HG02623 (cell line): ENCODE results near the gene IL18R1.

Experiments
- ATAC-seq: cut with Tn5 transposase; IDR thresholded peaks from one replicate; pipeline ENCODE4 v1.9.1; 2021; ENCODE audit warnings: moderate library complexity; ENCODE audit not compliant: unreplicated experiment

IL18R1 gene

DNA sequence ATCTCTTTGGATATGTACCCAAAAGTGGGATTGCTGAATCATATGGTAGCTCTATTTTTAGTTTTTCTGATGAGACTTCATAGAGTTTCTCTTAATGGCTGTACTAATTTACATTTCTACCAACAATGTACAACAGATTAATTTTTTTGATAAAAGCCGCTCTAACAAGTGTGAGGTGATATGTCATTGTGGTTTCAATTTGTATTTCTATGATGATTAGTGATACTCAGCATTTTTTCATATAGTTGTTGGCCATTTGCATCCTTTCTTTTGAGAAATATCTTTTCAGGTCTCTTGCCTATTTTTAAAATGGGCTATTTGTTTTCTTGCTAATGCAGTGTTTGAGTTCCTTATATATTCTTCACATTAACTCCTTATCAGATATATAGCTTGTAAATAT is 71.7 kb downstream of the IL18R1 start:
- ATAC-seq, result no peak

DNA sequence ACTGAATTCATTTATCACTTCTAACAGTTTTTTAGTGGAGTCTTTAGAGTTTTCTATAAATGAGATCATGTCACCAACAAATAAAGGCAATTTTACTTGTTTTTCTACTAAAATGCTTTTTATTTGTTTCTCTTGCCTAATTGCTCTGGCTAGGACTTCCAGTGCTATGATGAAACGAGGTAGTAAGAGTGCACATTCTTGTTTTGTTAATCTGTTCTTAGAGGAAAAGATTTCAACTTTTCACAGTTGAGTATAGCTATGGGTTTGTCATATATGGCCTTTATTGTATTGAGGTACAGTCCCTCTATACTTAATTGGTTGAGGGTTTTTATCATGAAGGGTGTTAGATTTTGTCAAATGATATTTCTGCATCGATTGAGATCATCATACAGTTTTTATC is 73.0 kb downstream of the IL18R1 start:
- ATAC-seq, result no peak

DNA sequence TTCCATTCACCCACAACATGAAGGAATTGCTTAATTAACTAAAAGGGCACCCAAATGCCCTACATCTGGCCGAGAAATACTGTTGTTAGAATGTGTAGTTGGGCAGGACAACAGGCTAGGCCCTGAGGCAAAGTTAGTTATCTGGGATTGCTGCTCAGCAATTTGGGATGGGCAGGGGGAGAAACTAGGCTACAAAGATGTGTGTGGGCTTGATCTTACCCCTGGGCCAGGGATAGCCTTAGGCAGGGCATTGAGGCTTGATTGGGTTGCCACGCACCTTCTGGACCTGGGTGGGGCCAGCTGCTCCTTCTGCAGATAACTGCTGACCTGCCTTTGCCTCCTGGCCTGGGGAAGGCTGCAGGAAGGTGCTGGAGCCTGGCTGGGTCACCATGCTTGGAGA is 76.8 kb downstream of the IL18R1 start:
- no peak for ATAC-seq

DNA sequence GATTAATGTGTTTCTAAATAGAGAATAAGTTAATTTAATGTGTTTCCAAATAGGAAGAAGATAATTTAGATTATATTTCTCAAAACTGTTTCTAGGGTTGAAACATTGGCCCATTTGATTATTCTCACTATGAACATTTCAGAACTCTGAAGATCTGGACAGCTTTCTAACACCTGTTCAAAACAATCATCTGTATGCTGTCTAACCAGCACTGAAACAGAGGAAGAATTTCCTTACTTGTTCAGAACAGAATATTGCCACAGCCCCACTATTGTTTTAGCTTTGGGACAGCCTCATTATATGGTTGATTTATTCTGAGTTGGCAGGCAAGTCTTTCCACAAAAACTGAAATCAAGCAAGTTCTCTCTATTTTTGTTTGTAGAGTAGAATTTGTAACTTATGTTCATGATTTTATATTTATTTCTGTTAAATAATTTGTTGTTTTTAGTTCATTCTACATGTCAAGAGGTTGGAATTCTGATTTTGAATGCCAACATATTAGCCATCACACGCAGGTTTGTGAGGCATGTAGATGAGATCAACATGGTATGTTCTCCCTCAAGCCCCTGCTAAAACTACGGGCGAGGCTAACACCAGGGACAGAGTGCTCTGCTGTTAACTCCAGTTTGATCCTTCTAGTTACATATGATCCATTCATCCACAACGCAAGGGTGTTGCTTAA is 78.5 kb downstream of the IL18R1 start:
- no peak for ATAC-seq

DNA sequence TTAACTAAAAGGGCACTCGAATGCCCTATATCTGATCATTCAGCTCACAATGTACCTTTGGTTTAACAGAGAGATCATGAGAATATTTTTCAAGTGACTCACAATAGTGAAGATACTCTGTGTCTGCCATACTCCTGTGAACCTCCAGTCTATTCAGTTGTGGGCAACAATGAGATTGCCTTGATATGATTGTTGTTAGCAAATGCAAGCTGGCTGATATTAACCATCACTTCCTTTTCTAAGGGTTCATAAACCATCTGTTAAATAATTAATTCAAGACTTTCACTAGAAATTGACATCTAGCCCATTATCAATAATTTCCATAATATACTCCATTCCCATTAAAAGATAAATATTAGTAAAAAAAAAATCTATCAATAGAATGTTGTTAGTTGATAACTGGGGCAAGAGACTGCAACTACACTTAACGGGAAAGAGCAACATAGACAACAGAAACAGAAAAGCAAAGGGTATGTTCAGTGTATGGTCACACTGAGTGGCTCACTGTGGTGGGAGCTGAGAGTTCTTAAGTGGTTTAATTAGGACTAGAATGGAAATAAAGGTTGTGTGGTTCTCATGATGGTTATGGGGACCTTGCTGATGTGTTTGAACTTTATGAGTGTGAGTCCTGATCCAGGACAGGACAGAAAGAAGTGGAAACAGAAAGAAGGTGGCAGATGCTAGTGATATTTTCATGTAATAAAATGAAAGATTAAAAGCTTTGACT is 79.2 kb downstream of the IL18R1 start:
- ATAC-seq, result peak; percentile 54

DNA sequence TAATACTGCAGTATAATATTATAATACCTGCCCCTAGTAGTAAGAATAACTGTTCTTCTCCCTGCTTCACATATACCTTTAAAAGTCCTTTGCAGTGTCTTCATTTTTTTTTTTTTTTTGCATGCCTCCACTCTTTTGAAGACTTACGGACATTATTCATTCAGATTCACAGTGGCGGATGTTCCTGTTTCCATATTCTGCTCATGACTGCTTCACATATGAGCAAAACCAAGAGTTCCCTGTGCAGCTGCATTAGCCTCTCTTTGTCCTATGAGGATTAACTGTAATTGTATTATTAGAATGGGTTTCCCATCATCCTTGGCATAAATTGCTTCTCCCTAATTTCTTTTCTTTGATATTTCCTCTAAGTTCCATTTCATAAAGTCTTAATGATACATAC is 80.1 kb downstream of the IL18R1 start:
- no peak for ATAC-seq

DNA sequence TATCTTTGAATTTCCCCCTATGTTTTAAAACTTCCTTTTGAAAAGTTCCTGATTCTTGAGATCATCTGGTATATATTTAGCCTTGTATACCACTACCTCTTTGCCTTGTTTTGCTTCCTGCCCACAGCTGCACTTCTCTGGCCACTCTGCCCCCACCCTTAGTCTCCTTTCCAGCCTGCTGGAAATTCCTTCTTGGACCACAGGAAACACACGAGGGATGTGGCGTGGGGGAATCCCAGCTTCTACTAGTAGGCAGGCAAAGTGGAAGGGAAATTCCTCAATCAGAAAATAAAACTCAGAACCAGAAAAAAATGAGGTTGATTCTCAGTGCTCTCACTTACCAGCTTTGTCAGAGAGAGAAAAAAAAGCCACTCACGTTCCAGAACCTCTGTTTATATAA is 80.7 kb downstream of the IL18R1 start:
- no peak for ATAC-seq

DNA sequence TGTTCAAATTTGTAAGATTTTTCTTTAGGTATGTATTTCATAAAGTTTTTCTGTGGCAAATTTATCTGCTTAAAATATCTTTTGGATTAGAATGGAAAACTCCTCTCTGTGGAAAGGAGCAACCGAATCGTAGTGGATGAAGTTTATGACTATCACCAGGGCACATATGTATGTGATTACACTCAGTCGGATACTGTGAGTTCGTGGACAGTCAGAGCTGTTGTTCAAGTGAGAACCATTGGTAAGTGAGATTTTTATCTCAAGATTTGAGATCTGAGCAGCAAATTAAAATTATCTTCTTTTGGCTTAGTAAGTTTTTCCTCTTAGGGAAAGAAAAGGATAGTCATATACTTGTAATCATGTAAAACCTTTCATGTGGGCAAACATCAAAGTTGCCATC is 81.5 kb downstream of the IL18R1 start:
- ATAC-seq, result no peak

DNA sequence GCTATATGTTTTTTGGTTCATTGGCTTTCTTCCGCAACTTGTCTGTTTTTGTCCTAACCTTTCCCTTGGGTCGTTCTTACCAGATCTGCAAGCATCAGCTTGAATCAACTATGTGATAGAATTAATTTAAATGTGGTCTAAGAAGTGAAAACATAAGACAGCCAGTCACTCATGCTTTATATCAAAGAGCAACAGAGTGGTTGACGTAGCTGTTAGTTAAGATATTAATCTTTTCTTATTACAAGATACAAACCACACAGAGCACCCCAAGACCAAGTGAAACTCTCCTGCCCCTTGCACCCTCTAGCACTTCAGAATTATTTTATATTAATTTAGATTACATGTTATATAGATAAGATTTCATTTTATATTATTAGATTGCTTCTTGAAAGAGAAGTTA is 82.5 kb downstream of the IL18R1 start:
- ATAC-seq, result no peak

DNA sequence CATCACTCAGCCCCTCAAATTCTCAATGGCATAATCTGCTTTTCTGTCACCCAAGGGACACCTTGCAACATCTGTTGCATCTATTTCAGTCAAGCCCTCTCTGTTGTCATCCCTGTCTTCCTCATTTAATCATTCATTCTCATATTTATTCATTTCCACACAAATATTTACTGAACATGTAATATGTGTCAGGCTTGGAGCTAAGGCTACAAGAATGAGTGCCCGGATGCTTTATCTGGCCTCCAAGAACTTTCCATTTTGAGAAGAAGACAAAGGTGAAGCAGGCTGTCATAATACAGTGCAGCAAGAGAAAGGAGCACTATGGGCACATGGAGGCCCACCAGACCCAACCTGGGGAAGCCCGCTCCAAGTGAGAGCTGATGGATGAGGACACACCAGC is 83.0 kb downstream of the IL18R1 start:
- no peak for ATAC-seq

DNA sequence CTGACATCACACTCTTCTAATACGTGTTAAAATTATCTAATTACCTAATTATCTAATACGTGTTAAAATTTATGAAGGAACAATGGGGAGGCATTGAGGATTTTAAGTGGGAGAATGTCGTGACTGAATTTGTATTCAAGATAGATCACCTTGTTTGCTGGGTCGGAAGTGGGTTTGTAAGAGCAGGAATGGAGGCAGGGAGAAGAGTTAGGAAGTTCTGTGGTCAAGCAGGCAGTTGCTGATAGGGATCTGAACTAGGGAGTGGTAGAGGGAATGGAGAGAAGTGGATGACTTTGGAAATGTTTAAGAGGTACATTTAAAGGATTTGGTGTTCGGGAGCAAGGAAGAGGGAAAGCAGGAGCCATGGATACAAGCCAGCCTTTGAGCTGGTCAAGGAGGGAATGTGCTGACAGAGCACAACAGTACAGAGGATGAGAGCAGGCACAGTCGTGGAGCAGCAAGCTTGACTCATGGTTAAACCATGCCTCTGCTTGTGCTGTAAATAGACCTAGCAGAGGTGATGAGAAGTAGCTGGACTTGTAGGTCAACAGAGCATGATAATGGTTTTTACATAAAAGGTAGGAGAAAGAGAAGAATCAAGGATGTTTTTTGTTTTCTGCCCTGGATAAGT is 83.6 kb downstream of the IL18R1 start:
- ATAC-seq, result no peak

DNA sequence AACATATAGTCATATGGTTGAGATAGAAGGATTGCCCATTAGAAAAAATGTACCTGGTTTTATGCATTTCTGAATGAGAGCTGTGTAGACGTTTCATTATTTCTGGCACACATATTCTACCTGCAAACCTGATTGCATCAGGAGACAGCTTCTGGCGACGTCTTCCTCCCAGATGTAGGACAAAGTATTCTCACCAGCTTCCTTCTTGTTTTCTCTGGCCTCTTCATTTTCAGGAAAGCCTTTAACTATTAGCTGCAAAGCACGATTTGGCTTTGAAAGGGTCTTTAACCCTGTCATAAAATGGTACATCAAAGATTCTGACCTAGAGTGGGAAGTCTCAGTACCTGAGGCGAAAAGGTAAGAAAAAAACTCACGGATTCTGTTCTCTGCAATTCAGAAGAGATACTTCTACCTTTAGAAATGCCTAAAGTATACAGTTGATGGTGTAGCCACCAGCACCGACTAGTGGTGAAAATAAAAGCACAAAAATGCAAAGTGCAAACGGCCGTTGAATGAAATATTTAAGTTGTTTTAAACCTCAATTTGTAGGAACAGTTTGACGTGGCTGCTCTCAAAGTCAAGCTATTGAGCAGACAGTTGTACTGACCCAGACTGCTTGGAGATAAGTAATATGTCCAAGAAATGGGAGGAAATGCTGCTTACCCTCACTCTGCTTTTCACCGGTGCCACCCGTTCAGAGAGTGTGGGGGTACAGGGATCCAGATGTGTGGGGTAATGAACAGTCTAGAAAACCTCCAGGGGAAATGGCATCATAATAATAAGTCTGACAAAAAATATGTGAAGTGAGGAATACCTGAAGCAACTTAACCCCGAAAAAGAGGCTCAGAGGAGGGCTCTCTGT is 87.6 kb downstream of the IL18R1 start:
- peak; percentile 68 for ATAC-seq

DNA sequence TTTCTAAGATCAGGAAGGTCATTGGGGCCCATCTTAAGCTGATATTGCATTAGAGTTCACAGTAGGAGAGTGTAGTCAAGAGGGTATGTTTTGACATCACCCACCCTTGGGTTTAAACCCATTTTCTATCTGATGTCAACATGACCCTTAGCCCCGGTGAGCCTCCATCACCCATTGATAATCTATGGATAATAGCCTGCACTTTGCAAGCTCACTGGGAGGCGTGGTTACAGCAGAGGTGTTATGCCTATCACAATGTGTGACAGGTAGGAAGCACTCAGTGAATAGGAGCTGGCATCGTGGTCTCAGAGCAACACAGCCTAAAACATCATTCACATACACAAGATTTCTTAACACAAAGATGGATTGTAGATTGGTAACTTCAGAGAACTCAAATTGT is 88.6 kb downstream of the IL18R1 start:
- no peak for ATAC-seq

DNA sequence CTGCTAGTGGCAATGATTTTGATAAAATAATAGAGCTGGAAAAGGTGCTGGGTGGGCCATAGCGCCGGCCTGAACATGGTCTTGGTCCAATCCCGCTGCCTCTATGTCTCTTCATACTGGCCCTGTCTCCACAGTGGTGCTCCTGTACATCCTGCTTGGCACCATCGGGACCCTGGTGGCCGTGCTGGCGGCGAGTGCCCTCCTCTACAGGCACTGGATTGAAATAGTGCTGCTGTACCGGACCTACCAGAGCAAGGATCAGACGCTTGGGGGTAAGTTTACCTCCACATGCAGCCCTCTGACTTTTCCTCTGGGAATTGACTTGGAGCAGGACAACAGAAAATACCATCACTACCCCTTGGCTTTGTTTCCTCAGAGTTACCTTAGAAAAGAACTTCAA is 91.3 kb downstream of the IL18R1 start:
- ATAC-seq, result no peak
